Measurements from ENCODE around the gene RGS6. TPM values are rescaled to one million over a fixed set of nuclear protein-coding genes. Genes with fewer than 3 reads are reported as not detected.
A peak's percentile ranks its signal among the peaks of the same experiment; 100 is the strongest.

The RGS6 gene
- total RNA-seq, 1 experiment from 2014 or later, result 0.14 TPM

GRCh38 chr14:72081137-72081536 lies 148.9 kb downstream of the RGS6 start:
- DNase-seq (ENCODE audit: low spot score), result no peak

- DNase-seq (ENCODE audit: low spot score), result no peak
Measured at GRCh38 chr14:72084935-72085334, 152.7 kb downstream of the RGS6 start.

- DNase-seq (ENCODE audit: low spot score), result no peak
Measured at GRCh38 chr14:72089625-72090024, 157.4 kb downstream of the RGS6 start.

GRCh38 chr14:72094844-72095582 lies 162.8 kb downstream of the RGS6 start:
- no peak for DNase-seq (ENCODE audit: low spot score)

GRCh38 chr14:72097173-72097783 lies 165.0 kb downstream of the RGS6 start:
- no peak for DNase-seq (ENCODE audit: low spot score)

GRCh38 chr14:72098210-72098609 lies 166.0 kb downstream of the RGS6 start:
- no peak for DNase-seq (ENCODE audit: low spot score)

GRCh38 chr14:72099566-72099965 lies 167.3 kb downstream of the RGS6 start:
- no peak for DNase-seq (ENCODE audit: low spot score)

GRCh38 chr14:72104011-72104613 lies 171.9 kb downstream of the RGS6 start:
- peak; percentile 9 for DNase-seq (ENCODE audit: low spot score)

GRCh38 chr14:72111911-72112310 lies 179.7 kb downstream of the RGS6 start:
- DNase-seq (ENCODE audit: low spot score), result no peak

GRCh38 chr14:72118841-72119240 lies 186.6 kb downstream of the RGS6 start:
- DNase-seq (ENCODE audit: low spot score), result no peak

GRCh38 chr14:72120315-72120714 lies 188.1 kb downstream of the RGS6 start:
- DNase-seq (ENCODE audit: low spot score), result no peak

GRCh38 chr14:72123755-72124154 lies 191.5 kb downstream of the RGS6 start:
- DNase-seq (ENCODE audit: low spot score), result no peak

- DNase-seq (ENCODE audit: low spot score), result no peak
Measured at GRCh38 chr14:72124171-72124570, 191.9 kb downstream of the RGS6 start.

- DNase-seq (ENCODE audit: low spot score), result no peak
Measured at GRCh38 chr14:72126091-72126490, 193.9 kb downstream of the RGS6 start.

- no peak for DNase-seq (ENCODE audit: low spot score)
Measured at GRCh38 chr14:72126561-72126960, 194.3 kb downstream of the RGS6 start.

GRCh38 chr14:72128629-72129028 lies 196.4 kb downstream of the RGS6 start:
- no peak for DNase-seq (ENCODE audit: low spot score)

GRCh38 chr14:72129291-72129690 lies 197.1 kb downstream of the RGS6 start:
- no peak for DNase-seq (ENCODE audit: low spot score)

GRCh38 chr14:72141084-72141483 lies 208.9 kb downstream of the RGS6 start:
- no peak for DNase-seq (ENCODE audit: low spot score)

GRCh38 chr14:72142328-72142727 lies 210.1 kb downstream of the RGS6 start:
- no peak for DNase-seq (ENCODE audit: low spot score)

GRCh38 chr14:72146241-72146640 lies 214.0 kb downstream of the RGS6 start:
- DNase-seq (ENCODE audit: low spot score), result no peak

- no peak for DNase-seq (ENCODE audit: low spot score)
Measured at GRCh38 chr14:72154645-72155378, 222.6 kb downstream of the RGS6 start.

- DNase-seq (ENCODE audit: low spot score), result no peak
Measured at GRCh38 chr14:72155379-72155993, 223.3 kb downstream of the RGS6 start.
